ENCODE results near the gene MS4A7.
A peak's percentile ranks its signal among the peaks of the same experiment; 100 is the strongest.

The MS4A7 gene

GRCh38 chr11:60338053-60338452, 40.3 kb upstream of the MS4A7 start:
- Histone ChIP-seq H2AFZ (no peak overlapping the region), H3K4me1 (no peaks in the 10 kb centered on the region), H3K9me3 (ENCODE audit: control insufficient read depth, low read length) (no peaks in the 10 kb centered on the region), H3K27me3 (ENCODE audit: control insufficient read depth, insufficient read depth, low read length) (no peaks in the 10 kb centered on the region), H3K4me2 (ENCODE audit: low read length) (no peak overlapping the region), H3K4me3 (ENCODE audit: low read depth, low read length) (no peak overlapping the region), H3K9ac (no peak overlapping the region), H3K36me3 (ENCODE audit: control insufficient read depth, insufficient read depth, low read length) (no peaks in the 10 kb centered on the region), H3K79me2 (no peaks in the 10 kb centered on the region), H3K27ac (no peak overlapping the region)
- TF ChIP-seq CTCF (IDR thresholded peaks at IDR 0.05): no peak

DNA sequence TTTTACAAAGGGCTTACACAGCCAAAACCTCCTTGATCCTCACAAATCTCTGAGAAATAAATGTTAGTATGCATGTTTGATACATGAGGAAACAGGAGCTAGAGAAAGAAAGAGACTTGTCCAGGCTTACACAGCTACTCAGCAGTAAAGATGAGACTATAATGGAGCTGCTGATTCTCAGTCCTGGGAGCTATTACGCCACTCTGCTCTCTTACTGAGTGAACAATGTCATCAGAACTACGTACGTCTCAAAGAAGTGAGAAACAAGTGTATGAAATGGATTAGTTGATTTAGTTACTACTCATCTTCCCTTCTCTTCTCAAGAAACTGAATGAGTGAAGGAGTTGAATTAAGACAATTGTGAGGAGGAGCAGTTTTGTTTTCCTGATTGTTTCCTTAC, 39.0 kb upstream of the MS4A7 start:
- Histone ChIP-seq H3K79me2 (no peaks in the 10 kb centered on the region), H3K4me2 (ENCODE audit: low read length) (no peak overlapping the region), H2AFZ (no peak overlapping the region), H3K4me3 (ENCODE audit: low read depth, low read length) (no peak overlapping the region), H3K27ac (no peak overlapping the region), H3K27me3 (ENCODE audit: control insufficient read depth, insufficient read depth, low read length) (no peaks in the 10 kb centered on the region), H3K9me3 (ENCODE audit: control insufficient read depth, low read length) (no peaks in the 10 kb centered on the region), H3K9ac (no peak overlapping the region), H3K4me1 (no peaks in the 10 kb centered on the region), H3K36me3 (ENCODE audit: control insufficient read depth, insufficient read depth, low read length) (no peaks in the 10 kb centered on the region)
- TF ChIP-seq CTCF (IDR thresholded peaks at IDR 0.05): no peak

DNA sequence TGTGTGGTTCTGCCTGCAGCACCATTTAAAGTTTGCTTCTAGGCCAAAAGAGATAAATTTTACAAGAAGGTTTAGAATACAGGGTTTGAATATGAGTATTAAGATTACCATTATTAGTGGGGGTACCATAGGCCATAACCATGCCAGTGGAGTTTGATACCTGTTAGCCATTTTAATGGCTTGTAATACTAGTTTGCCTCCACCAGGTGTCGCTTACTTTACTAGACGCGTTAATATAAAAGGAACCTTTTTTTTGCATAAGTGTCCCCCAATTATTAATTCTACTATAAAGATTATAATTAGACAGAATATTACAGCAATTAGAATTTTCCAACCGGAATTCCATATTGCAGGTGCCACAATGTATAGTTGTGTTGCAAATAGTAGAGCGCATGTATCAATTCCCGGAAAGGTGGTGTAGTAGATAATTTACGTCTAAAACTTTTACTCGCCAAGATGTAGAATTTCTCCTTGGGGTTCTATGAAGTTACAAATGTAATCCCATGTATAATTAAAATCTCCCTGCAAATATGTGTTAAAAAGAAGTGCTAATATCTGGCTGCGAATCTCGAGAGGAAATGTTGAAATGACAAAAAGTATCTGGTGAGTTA, 35.1 kb upstream of the MS4A7 start:
- H3K36me3 ChIP-seq (ENCODE audit: control insufficient read depth, insufficient read depth, low read length): no peaks in the 10 kb centered on the region
- H3K4me3 ChIP-seq (ENCODE audit: low read depth, low read length): no peak overlapping the region
- no peaks in the 10 kb centered on the region for H3K9me3 ChIP-seq (ENCODE audit: control insufficient read depth, low read length)
- H3K4me2 ChIP-seq (ENCODE audit: low read length): no peak overlapping the region
- H3K27me3 ChIP-seq (ENCODE audit: control insufficient read depth, insufficient read depth, low read length): no peaks in the 10 kb centered on the region
- no peak overlapping the region for H2AFZ ChIP-seq
- H3K27ac ChIP-seq: no peak overlapping the region
- H3K79me2 ChIP-seq: no peaks in the 10 kb centered on the region
- H3K4me1 ChIP-seq: no peaks in the 10 kb centered on the region
- TF ChIP-seq CTCF (IDR thresholded peaks at IDR 0.05): peak; percentile 25
- H3K9ac ChIP-seq: no peak overlapping the region

DNA sequence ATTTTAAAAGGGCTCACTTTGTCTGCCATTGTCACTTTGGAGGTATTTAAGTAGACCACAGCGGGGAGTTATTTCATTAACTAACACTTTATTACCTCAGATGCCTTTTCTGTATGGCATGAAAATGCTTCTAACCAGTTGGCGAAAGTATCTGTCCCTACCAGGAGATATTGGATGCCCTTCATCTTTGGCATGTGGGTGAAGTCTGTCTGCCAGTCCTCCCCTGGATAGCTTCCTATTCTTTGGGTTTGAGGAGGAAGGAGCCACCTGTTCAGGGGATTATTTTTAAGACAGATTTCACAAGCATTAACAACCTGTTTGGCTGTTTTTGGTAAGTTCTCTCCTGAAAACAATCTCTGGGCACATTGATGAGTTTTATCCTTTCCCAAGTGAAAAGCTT, 34.2 kb upstream of the MS4A7 start:
- H3K36me3 ChIP-seq (ENCODE audit: control insufficient read depth, insufficient read depth, low read length): no peaks in the 10 kb centered on the region
- no peak for TF ChIP-seq CTCF (IDR thresholded peaks at IDR 0.05)
- no peaks in the 10 kb centered on the region for H3K4me1 ChIP-seq
- no peak overlapping the region for H3K4me2 ChIP-seq (ENCODE audit: low read length)
- H3K27ac ChIP-seq: no peak overlapping the region
- no peaks in the 10 kb centered on the region for H3K27me3 ChIP-seq (ENCODE audit: control insufficient read depth, insufficient read depth, low read length)
- no peak overlapping the region for H2AFZ ChIP-seq
- no peak overlapping the region for H3K9ac ChIP-seq
- no peaks in the 10 kb centered on the region for H3K79me2 ChIP-seq
- H3K4me3 ChIP-seq (ENCODE audit: low read depth, low read length): no peak overlapping the region
- no peaks in the 10 kb centered on the region for H3K9me3 ChIP-seq (ENCODE audit: control insufficient read depth, low read length)

DNA sequence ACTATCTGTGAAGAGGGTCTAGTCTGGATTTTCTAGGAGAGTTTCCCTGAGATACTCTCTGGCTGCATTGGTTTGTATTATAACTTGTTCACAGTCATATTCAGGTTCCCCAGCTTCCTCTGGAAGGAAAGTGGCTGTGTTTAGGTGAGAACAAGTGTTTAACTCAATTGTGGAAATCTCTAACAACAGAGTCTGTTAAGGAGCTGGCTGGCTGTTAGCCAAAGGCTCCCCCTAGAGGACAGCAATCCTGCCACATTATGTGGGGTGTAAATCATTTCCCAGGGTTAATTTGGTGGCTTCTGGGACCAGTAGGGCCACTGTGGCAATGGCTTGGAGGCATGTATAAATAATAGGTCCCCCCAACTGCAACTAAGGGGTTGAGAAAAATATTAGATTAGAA, 32.8 kb upstream of the MS4A7 start:
- no peak overlapping the region for H3K27ac ChIP-seq
- no peak overlapping the region for H3K4me3 ChIP-seq (ENCODE audit: low read depth, low read length)
- TF ChIP-seq CTCF (IDR thresholded peaks at IDR 0.05): no peak
- H3K27me3 ChIP-seq (ENCODE audit: control insufficient read depth, insufficient read depth, low read length): no peaks in the 10 kb centered on the region
- no peaks in the 10 kb centered on the region for H3K36me3 ChIP-seq (ENCODE audit: control insufficient read depth, insufficient read depth, low read length)
- H2AFZ ChIP-seq: no peak overlapping the region
- no peak overlapping the region for H3K9ac ChIP-seq
- no peak overlapping the region for H3K4me2 ChIP-seq (ENCODE audit: low read length)
- H3K4me1 ChIP-seq: no peaks in the 10 kb centered on the region
- H3K9me3 ChIP-seq (ENCODE audit: control insufficient read depth, low read length): no peaks in the 10 kb centered on the region
- no peaks in the 10 kb centered on the region for H3K79me2 ChIP-seq

Measured in parathyroid adenoma (tissue), 2 donors.